CD14-positive monocyte (primary cell): ENCODE data around the gene ZNF599. TPM values are rescaled to one million over a fixed set of nuclear protein-coding genes. Genes with fewer than 3 reads are reported as not detected.

ENCODE experiments used
- DNase-seq, 3 donors: peaks; one replicate each; pipeline ENCODE4 v3.0.0-alpha.2; 2011 to 2022
- H2AFZ ChIP-seq: 2 replicates; pipeline ENCODE4 v1.6.0; 2012; ENCODE audit warnings: mild to moderate bottlenecking, low read depth, low read length, inconsistent platforms; ENCODE audit not compliant: insufficient read depth, poor library complexity, severe bottlenecking
- H3K27ac ChIP-seq, 2 donors: 1 replicate in 1 of 2; 2 replicates in 1 of 2; pipeline ENCODE4 v1.5.1; 2012 to 2013; ENCODE audit warnings: low read length in 2 of 2, control low read depth in 1 of 2, inconsistent platforms in 1 of 2, low read depth in 1 of 2, mild to moderate bottlenecking in 1 of 2
- H3K27me3 ChIP-seq, 2 donors: one replicate each; pipeline versions ENCODE4 v1.6.0 to v1.6.1; 2011 to 2013; ENCODE audit warnings: low read length in 2 of 2; ENCODE audit not compliant: control insufficient read depth in 2 of 2, insufficient read depth in 2 of 2
- H3K36me3 ChIP-seq, 2 donors: replicated peaks in 1 of 2; 1 replicate in 1 of 2; 2 replicates in 1 of 2; pipeline versions ENCODE4 v1.5.1 to v1.6.1; 2012 to 2013; ENCODE audit warnings: low read length in 2 of 2, control low read depth in 1 of 2, inconsistent platforms in 1 of 2, mild to moderate bottlenecking in 1 of 2; ENCODE audit not compliant: insufficient read depth in 2 of 2, control insufficient read depth in 1 of 2
- H3K4me1 ChIP-seq, 2 donors: 1 replicate in 1 of 2; 2 replicates in 1 of 2; pipeline versions ENCODE4 v1.5.1 to v1.6.1; 2012 to 2013; ENCODE audit warnings: low read length in 2 of 2, control low read depth in 1 of 2, inconsistent platforms in 1 of 2, mild to moderate bottlenecking in 1 of 2, moderate library complexity in 1 of 2; ENCODE audit not compliant: insufficient read depth in 2 of 2, control insufficient read depth in 1 of 2
- H3K4me2 ChIP-seq: replicated peaks from 2 replicates; pipeline ENCODE3; 2012; ENCODE audit warnings: low read length, moderate library complexity, mild to moderate bottlenecking; ENCODE audit not compliant: poor library complexity, severe bottlenecking; ENCODE audit errors: extremely low read depth
- H3K4me3 ChIP-seq, 3 experiments: fragments of 200-600 bp in 1 of 3; sonication (generic) in 1 of 3; replicated peaks in 1 of 3; 1 replicate in 2 of 3; 2 replicates in 1 of 3; pipeline ENCODE4 v1.5.1; 2011 to 2013; ENCODE audit warnings: low read length in 3 of 3, mild to moderate bottlenecking in 3 of 3, control low read depth in 2 of 3, low read depth in 2 of 3, inconsistent platforms in 1 of 3, moderate library complexity in 1 of 3
- H3K79me2 ChIP-seq: 2 replicates; pipeline ENCODE4 v1.6.0; 2012; ENCODE audit warnings: mild to moderate bottlenecking, control low read depth, inconsistent platforms, low read length, moderate library complexity; ENCODE audit not compliant: insufficient read depth
- H3K9ac ChIP-seq: 2 replicates; pipeline ENCODE4 v1.6.0; 2017; ENCODE audit warnings: low read length, mild to moderate bottlenecking; ENCODE audit not compliant: insufficient read depth, poor library complexity, severe bottlenecking
- H3K9me3 ChIP-seq, 2 donors: replicated peaks in 1 of 2; 1 replicate in 1 of 2; 2 replicates in 1 of 2; pipeline versions ENCODE4 v1.5.1 to v1.6.1; 2012 to 2013; ENCODE audit warnings: low read length in 2 of 2, control low read depth in 1 of 2; ENCODE audit not compliant: control insufficient read depth in 1 of 2, insufficient read depth in 1 of 2
- H4K20me1 ChIP-seq: 2 replicates; pipeline ENCODE4 v1.6.0; 2012; ENCODE audit warnings: mild to moderate bottlenecking, low read length, control low read depth, moderate library complexity; ENCODE audit not compliant: insufficient read depth
- H3K27ac Mint-ChIP-seq, 7 donors: one replicate each; pipeline ENCODE4 v1.8.0; 2020; ENCODE audit warnings: mild to moderate bottlenecking in 7 of 7, mixed read lengths in 7 of 7, moderate library complexity in 6 of 7, inconsistent platforms in 2 of 7
- H3K27me3 Mint-ChIP-seq, 3 donors: one replicate each; pipeline ENCODE4 v1.8.0; 2021 to 2022; ENCODE audit warnings: low read depth in 3 of 3, mild to moderate bottlenecking in 3 of 3, mixed read lengths in 3 of 3, moderate library complexity in 3 of 3, inconsistent platforms in 1 of 3
- H3K36me3 Mint-ChIP-seq, 2 donors: one replicate each; pipeline ENCODE4 v1.8.0; 2020; ENCODE audit warnings: mixed read lengths in 2 of 2, inconsistent platforms in 1 of 2, mild to moderate bottlenecking in 1 of 2
- H3K4me1 Mint-ChIP-seq: one replicate; pipeline ENCODE4 v1.8.0; 2020; ENCODE audit warnings: mild to moderate bottlenecking, mixed read lengths
- H3K4me3 Mint-ChIP-seq, 2 donors: one replicate each; pipeline ENCODE4 v1.8.0; 2020; ENCODE audit warnings: mild to moderate bottlenecking in 2 of 2, mixed read lengths in 2 of 2, moderate library complexity in 1 of 2
- H3K9me3 Mint-ChIP-seq, 7 donors: one replicate each; pipeline ENCODE4 v1.8.0; 2020 to 2022; ENCODE audit warnings: mixed read lengths in 7 of 7, mild to moderate bottlenecking in 6 of 7, moderate library complexity in 6 of 7, inconsistent platforms in 2 of 7
- CTCF ChIP-seq: fragments of 200-600 bp; IDR thresholded peaks from one replicate; pipeline ENCODE4 v1.8.0; 2022; ENCODE audit warnings: antibody characterized with exemption, mild to moderate bottlenecking
- WGBS: methylation state at CpG from one replicate; pipeline ENCODE4 v1.1.5; 2013; ENCODE audit warnings: missing lambda C conversion rate; ENCODE audit not compliant: insufficient coverage; 5-methylcytosine and 5-hydroxymethylcytosine counted together
- intact Hi-C, 2 donors: fragments of 100-400 bp; cut with micrococcal nuclease; formaldehyde crosslinking; loops; one replicate each; pipeline versions ENCODE4 v1.15.0 to v1.15.1; 2023
- polyA plus RNA-seq, 3 donors: library from polyadenylated mRNA; depleted of rRNA in 1 of 3; unstranded in 2 of 3; stranded (reverse) in 1 of 3; fragments of 300-500 nt in 2 of 3; fragments of >200 nt in 1 of 3; fragmentation: Illumina TruSeq in 2 of 3; gene quantifications; 1 replicate in 2 of 3; 2 replicates in 1 of 3; pipeline ENCODE4 v1.2.3, GENCODE V29; 2012 to 2021

ZNF599 gene
- polyA plus RNA-seq, 3 donors = 0.85 to 0.99 (median 0.91) TPM

- Histone ChIP-seq H3K4me2 (peak overlapping the region; percentile 94), H3K4me3 (peak overlapping the region in 2 of 3 experiments; percentile 83 to 94), H3K79me2 (no peaks in the 10 kb centered on the region), H3K27ac (peak overlapping the region in 1 of 2 donors; percentile 74), H3K4me1 (peaks cover 16 to 24% of the 10 kb centered on the region in 2 donors), H4K20me1 (no peaks in the 10 kb centered on the region), H3K9ac (peak overlapping the region; percentile 85), H3K9me3 (peaks cover 10 to 26% of the 10 kb centered on the region in 2 donors), H3K36me3 (peaks cover under 1 to 6% of the 10 kb centered on the region in 2 donors), H2AFZ (peak overlapping the region; percentile 92), H3K27me3 (no peaks in the 10 kb centered on the region)
- Mint-ChIP-seq H3K27me3 (peaks cover 1 to 3% (median 3%) of the 10 kb centered on the region in 3 donors), H3K4me3 (peak overlapping the region; percentile 35 to 37), H3K36me3 (peaks cover 16 to 18% of the 10 kb centered on the region in 2 donors), H3K4me1 (peaks cover 14% of the 10 kb centered on the region), H3K27ac (peak overlapping the region in 1 of 7 donors; percentile 64), H3K9me3 (peaks cover 13 to 44% (median 39%) of the 10 kb centered on the region in 7 donors)
- no peak for DNase-seq
- WGBS = 100% methylated on average over 1 of the region's 15 CpGs
- TF ChIP-seq CTCF = no peak
- intact Hi-C loops = loop anchor here (5.0 kb wide), 2 partner anchors 40 to 55 kb away; partner anchors contain the start of genes SCGB2B2 (in 1 of the 2), ZNF302 (in 1 of the 2) and ZNF599 (in 1 of the 2)
Observed at GRCh38 chr19:34732612-34733211, 40.3 kb downstream of the ZNF599 start.

- no peak for TF ChIP-seq CTCF
- no peak overlapping the region for H2AFZ ChIP-seq
- H3K27ac Mint-ChIP-seq = no peak overlapping the region
Observed at GRCh38 chr19:34731964-34732363, 41.1 kb downstream of the ZNF599 start.

More at GRCh38 chr19:34731964-34732363, 41.1 kb downstream of the ZNF599 start:
- intact Hi-C loops = loop anchor here (5.0 kb wide), 2 partner anchors 40 to 55 kb away; partner anchors contain the start of genes SCGB2B2 (in 1 of the 2), ZNF302 (in 1 of the 2) and ZNF599 (in 1 of the 2)
- no peak overlapping the region for H3K27ac ChIP-seq
- H3K36me3 ChIP-seq = peaks cover 0 to 6% of the 10 kb centered on the region in 2 donors
- peaks cover 14% of the 10 kb centered on the region for H3K4me1 Mint-ChIP-seq
- WGBS = 86% methylated on average over 7 of the region's 7 CpGs
- H3K4me2 ChIP-seq = no peak overlapping the region
- DNase-seq = no peak
- peaks cover 7 to 20% of the 10 kb centered on the region in 2 donors for H3K9me3 ChIP-seq
- peaks cover 13 to 16% of the 10 kb centered on the region in 2 donors for H3K36me3 Mint-ChIP-seq
- H4K20me1 ChIP-seq = no peaks in the 10 kb centered on the region
- no peaks in the 10 kb centered on the region for H3K79me2 ChIP-seq
- H3K4me1 ChIP-seq = peaks cover 16 to 24% of the 10 kb centered on the region in 2 donors
- H3K9me3 Mint-ChIP-seq = peaks cover 11 to 41% (median 36%) of the 10 kb centered on the region in 7 donors
- H3K27me3 ChIP-seq = no peaks in the 10 kb centered on the region
- H3K9ac ChIP-seq = no peak overlapping the region
- peaks cover 1 to 3% (median 3%) of the 10 kb centered on the region in 3 donors for H3K27me3 Mint-ChIP-seq
- no peak overlapping the region for H3K4me3 ChIP-seq
- peak overlapping the region in 1 of 2 donors; percentile 20 for H3K4me3 Mint-ChIP-seq
